ENCODE measurements around the gene MEG3.

The MEG3 gene

DNA sequence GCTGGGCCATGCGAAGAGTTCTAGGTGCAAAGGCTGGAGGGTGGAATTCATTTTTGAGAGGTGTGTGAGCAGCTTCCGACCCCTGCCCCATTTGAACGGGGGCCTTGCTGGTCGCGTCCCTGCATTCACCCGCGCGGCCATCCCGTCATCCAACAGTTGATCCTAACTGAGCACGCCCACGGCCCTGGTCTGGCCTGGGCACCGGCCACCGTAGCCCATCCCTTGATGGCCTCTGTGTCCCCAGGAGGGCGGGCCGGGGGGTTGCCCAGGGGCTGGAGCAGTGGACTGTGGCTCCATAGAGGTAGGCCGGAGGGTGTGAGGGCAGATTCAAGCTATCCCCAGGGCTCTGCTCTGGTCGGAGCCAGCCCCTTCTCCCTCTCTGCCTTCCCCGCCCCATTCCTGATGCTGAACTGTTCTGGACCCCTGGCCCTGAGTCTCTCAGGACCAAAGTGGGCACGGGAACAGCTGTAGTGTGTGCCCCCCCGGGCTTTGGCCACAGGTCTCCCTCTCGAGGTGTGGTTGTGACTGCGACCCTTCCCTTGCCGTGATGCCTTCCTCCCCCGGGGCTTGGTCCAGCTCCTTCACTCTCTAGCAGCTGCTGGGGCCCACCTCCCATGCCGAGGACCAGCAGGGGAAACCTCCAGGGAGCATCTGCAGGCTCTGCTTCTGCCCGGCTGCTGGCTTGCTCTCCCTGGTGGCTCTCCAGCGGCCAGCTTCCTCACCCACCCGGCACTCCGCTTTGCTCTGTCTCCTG, 9.1 kb downstream of the MEG3 start:
- DNase-seq: no peak

DNA sequence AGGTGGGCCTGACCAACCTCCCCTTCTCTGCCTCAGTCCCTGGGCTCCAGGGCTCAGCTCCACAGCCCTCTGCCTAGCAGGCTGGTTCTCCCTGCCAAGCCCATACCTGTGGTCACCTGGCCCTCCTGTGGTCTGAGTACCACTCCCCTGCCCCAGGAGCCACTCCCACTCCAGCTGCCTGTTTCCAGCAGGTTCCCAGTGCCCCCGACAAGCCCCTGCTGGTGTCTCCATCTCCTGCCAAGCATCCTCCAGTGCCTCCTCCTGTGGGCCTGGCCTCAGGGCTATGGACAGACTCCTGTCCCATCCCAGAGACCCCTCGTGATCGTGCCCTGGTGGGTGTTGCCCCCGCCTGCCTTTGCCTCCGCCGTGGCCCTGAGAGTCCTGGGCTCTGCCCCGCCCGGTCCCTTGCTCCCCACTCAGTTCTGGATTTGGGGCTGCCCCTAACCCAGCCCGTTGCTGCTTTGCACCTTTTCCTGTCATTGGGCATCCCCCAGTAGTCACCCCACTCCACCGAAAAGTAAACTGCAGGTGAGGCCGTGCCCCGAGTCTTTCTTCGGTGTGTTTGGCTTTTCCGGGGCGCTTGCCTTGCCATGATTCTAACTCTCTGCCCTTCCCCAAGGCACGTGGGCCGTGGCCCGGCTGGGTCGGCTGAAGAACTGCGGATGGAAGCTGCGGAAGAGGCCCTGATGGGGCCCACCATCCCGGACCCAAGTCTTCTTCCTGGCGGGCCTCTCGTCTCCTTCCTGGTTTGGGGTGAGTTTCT, 9.8 kb downstream of the MEG3 start:
- DNase-seq: no peak

DNA sequence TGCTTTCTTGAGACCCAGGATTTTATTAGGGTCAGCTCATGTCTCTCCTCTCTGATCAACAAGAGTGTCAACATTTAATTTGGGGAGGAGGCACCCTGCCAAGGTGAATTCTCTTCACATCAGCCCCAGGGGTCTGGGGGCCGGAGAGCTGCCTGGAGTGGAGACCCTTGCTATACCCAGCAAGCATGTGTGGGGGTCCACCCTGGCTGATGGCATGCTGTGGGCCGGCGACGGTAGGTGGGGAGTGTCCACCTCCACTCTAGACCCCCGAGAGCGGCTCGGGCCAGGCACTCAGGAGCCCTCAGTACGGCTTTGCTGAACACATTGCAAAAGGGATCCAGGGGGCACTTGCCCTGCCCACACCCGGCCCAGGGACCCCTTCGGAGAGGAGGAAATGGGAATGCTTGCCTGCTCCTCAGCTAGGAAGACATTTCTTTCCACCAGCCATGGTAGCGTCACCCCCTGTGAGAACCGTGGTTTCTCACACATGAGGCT, 10.4 kb downstream of the MEG3 start:
- DNase-seq: no peak

DNA sequence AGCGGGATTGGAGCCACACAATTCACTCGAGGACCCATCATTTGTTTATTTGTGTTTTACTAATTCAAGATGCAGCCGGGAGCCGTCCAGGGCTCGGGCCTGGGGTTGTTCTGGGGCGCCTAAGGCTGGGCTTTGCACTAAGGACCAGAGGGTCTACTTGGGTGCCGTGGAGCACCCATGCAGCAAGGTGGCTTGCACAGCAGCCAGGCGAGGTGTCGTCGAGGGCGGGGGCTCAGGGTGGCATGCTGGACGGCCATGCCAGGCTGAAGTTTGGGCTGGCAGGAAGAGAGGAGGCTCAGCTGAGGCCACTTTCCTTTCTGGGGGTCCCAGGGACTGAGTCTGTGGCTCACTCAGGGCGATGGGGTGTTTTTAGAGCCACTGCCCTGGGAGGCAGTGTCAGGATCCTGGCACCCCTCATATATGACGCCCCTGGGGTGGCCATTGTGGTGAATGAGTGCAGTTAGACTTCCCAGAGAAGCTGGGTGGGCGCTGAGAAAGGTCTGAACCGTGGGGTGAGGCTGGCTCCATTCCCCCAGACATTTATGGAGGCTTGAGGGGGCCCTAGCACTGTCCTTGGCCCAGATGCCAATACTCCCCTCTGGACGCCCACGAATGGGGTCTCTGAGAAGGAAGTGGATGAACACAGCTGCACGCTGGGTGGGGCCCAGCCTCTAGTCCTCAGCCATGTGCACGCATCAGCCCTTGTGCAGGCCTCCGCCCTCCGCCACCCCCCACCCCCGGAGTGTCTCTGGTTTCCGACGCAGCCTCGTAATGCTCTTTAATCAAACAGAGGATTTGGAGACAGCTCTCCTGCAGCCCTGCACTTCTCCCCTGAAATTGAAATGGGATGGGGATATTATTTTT, 11.3 kb downstream of the MEG3 start:
- no peak for DNase-seq

DNA sequence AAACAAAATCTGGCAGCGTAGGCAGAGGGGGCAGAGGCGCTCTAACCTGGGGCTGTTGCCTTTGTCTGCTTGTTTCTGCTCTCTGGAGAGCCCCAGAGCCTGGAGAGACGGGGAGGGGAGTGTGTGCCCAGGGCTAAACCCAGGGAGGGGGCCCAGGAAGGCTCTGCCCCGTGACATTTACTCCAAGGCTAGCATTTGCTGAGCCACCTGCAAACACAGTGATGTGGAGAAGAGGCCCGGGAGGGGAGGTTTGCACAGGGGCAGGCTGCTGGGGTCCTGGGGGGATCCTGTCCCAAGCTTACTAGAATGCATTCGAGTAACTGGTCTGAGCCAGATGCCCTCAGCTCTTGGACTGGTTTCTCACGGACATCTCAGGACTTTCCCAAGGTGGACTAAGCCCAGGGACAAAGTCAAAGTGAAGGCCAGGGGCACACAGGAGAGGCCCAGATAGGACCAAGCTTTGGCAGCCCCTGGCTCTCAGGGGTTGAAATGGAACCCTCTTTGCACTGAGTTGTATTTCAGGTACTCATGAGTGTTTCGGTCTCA, 12.0 kb downstream of the MEG3 start:
- DNase-seq: no peak

DNA sequence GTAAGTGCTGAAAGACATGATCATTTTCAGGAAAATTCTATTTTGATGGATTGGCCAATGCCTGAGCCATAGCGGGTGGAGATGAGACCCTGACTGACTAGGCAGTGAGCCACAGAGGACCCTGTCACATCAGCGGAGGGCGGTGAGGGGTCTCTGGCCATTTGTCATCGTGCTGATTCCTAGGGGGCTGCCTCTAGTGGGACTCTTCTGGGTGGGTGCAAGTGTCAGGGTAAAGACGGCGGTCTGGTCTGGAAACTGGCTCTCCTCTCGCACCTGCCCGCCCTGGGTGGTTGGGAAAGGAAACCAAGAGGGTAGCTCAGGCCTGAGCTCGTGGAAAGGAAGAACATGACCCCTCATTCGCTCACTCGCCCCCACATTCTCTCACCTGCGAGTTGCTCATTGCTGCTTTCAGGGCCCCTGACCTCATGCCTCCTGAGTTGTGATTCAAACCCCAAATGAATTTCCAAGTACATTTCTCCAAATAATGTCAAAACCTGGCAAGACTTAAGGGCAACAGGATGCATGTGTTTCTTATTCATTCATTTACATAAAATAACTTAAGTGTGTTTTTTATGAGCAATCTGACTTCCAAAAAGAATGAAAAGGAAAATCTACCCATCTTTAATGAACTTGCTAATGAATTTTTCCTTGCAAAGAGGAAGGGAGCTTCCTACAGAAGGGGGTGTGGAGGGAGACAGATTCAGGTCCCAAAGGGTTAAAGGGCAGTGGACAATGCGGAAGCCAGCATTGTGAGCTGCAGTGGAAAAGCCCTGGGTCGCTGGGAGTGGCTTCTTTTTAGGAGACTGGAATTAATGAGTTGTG, 12.8 kb downstream of the MEG3 start:
- DNase-seq: no peak

DNA sequence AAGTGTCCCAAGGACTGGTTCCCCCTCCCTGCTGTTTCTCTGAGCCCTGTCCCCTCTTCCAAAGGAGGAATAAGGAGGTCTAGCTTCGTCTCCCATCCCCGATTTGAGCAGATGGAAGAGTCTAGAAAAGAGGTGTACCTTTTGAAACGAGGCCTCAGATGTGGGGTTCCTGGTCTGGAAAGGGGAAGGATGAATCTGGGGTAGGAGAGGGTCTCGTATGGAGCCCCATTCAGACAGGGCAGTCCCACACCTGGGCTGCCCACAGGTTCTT, 13.3 kb downstream of the MEG3 start:
- no peak for DNase-seq

DNA sequence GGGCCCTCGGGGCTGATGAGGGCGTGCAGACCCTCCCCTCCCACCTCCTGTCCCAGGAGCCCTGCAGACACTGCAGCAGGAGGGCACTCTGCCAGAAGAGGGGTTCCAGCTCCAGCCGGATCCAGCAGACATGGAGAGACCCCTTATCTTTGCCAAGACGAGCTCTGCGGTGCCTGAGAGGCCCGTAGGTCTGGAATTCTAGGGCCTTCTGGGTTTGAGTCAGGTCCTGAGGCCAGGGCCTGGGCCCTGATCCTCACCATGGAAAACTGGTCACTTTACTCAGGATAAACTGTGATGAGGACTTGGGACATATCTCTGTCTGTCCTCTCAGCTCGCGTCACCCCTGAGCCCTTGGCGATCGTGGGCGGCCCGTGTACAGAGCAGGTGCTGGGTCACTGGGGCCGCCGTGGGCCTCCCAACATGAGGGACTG, 13.8 kb downstream of the MEG3 start:
- DNase-seq: no peak

DNA sequence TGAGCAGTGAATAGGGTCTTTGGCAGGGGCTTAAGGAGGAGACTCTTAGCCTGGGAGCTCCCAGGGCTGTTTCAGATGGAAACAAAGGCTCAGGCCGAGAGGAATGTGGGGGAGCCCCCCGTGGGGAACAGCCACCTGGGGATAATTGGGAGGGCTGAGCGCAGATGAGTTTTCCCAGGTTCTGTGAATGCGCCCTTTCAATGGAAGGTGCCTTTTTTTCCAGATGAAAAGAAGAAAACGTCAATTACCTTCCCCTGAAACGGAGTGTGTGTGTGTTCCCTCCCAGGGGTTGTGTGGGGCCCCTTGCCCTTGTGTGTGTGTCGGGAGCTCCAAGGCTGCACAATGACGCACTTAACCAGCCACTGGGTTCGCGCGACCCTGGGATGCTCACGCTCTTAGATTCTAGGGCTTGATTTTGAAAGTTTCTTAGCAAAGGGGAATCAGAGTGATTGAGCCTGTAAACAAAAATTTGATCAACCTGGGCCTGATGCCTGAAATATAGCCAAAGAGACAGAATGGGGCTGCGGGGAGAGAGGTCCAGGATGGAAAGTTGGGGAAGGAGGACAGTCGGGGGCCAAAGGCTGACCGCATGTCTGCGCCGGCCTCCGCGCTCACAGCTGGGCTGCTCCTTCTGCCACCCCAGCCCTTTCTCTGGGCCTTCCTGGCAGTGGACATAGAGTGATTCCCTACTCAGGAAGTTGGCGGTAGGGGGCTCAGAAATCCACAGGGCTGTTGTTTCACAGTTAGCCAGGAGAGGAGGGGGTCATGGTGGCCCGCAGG, 14.6 kb downstream of the MEG3 start:
- DNase-seq: no peak

DNA sequence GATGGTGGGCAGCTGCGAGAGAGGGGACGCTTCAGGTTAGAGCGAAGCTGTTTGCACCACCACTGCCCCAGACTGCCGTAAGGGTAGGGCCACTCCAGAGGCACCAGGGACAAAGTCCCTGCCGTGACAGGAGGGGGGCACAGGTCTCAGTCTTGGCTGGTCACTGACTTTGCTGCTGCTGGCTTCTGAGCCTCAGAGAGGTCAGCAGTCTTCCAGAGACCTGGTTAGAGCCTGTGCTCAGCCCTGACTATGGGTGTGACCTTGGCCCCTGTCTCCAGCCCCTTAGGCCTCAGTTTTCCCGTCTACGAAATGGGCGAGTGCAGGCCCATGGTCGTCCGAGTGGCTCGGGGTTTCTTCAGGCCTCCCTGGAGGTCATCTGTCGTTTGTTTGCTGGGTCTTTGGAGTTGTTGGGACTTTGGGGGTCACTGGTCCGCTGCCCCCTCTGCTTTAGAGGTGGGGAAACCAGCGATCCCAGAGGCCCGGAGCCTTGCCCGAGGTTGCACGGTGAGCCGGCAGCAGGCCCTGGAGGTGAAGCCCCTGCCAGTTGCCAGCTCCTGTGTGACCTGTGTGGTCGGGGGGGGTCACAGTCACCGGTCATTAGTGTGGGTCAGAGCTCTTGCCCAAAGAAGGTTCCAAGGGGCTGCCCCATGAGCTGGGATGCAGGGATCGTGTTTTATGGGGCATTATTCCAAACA, 15.3 kb downstream of the MEG3 start:
- DNase-seq: no peak

DNA sequence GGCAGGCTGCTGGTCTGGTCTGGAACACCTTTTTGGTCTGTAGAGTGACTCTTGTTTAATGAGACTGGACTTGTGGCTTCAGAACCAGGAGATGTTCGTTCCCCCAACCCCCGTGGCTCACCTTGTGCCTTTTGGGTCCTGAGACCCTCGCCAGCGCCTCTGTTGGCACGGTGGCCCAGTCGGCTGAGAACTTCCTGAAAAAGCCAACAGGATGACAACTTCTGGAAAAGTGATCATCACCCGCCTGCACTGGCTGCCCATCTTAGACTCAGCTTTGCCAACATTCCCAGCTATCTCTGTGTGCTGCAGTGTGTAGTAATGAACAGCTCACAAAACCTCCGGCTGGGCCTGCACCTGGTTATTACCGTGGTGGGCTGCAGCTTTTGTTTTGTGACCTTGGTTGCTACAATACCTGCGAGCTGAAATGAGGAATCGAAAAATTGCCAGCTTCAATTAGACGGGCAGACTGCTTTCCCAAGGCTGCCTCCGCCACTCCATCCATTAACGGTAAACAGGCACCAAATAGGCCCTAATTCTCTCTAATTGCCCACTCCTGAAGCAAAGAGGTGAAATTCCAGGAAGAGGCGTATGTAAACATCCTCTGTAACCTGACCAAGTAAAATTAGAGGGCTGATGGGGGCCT, 16.0 kb downstream of the MEG3 start:
- peak; percentile 100 for DNase-seq

DNA sequence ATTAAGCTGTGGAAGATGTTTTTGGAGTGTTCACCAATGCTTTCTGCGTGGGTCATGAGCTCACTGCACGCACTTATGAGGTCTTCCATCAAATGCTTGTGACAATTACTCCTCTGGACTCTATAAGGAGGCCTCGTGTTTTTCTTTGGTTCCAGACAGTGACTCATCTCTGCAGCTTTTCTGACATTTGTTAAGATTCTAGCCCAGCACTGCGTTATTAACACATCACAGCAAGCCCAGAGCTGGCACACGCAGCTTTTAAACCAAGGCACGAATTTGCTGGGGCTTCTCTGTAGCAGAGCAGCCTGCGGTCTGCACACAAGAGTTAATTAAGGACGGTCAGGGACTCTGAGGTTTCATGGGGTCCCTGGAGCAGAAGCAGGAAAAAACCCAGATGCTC, 16.9 kb downstream of the MEG3 start:
- peak; percentile 86 for DNase-seq

DNA sequence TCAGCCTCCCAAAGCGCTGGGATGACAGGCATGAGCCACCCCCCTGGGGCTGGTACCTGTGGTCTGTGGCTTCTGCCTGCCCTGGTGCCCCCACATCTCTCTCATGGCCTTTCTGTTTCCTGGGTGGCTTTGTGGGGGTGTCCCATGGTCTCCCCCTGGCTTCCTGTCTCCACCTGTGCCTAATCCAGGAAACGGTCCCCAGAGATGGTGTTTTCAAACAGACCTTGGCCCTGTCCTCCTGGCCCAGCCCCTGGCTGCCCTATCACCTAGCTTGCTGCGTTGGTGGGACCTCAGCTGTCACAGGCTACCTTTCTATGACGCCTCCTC, 18.1 kb downstream of the MEG3 start:
- DNase-seq: no peak

DNA sequence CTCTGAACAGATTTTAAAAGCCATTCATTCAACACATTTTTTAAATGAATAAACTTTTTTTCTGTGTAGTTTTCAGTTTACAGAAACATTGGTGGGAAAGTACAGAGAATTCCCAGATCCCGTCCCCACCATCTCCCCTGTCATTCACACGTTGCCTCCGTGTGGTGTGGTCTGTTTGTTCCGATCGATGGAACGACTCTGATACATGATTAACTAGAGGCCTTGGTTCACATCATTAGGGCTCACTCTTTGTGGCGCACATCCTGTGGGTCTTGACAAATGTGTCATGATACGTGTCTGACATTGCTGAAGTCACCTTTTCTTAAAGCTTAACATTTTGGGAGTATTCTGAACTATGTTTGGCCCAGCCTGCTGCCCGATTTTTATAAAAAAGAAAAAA, 18.5 kb downstream of the MEG3 start:
- DNase-seq: no peak

DNA sequence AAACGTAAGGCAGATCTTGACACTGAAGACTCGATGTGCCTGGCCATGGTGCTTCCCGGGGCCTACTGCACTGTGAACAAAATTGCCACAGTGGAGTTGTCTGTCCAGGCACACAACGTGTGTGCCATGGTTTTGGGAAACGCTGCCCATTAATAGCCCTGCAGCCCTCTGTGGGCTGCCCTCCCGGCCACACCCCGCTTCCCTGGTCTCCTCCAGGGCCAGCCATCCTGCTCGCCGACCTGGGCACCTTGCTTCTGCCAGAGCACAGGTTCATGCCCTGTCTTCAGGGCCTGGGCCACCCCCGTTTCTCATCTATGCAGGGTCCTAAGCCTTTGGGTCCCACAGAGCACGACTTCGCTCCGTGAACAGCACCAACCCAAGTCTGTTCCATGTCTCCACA, 18.9 kb downstream of the MEG3 start:
- DNase-seq: no peak

DNA sequence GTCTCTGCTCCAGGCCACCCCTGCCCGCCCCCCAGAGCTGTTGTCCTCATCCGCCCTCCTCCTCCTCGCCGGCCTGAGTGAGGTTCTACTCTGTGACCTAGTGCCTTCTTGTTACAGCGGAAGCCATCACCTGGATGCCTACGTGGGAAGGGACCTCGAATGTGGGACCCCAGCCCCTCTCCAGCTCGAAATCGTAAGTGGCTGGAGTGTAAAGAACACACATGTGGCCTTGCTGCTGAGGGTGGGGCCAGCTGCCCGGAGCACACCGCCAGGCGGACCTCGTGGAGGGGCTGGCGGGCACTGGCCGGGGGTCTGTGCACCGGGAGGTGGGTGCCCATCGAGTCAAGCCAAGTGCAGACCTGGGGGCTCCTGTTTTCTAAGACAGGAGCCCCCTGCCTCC, 19.4 kb downstream of the MEG3 start:
- no peak for DNase-seq

DNA sequence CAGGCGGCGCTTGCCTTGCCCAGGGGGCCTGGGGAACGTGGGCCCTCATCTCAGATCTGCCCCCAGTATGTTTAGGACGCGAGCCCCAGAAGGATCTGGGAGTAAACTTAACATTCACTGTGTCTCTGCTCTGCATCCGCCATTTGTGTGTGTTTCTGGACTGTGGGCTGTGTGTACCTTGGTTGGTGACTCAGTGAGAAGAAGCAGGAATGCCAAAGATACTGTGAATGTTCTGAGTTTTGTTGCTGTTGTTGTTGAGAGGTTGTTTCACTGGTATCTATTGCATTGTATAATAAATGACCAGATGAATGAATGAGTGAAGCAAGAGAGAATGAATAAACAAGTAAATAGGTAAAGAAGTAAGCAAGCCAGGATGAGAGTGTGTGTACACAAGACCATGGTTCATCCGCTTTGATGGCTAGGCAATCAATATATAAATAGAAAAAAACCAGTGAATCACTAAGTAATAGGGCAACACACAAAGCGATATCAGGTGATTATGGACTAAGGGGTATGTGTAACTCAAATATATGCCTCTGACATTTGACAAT, 20.5 kb downstream of the MEG3 start:
- DNase-seq: no peak

DNA sequence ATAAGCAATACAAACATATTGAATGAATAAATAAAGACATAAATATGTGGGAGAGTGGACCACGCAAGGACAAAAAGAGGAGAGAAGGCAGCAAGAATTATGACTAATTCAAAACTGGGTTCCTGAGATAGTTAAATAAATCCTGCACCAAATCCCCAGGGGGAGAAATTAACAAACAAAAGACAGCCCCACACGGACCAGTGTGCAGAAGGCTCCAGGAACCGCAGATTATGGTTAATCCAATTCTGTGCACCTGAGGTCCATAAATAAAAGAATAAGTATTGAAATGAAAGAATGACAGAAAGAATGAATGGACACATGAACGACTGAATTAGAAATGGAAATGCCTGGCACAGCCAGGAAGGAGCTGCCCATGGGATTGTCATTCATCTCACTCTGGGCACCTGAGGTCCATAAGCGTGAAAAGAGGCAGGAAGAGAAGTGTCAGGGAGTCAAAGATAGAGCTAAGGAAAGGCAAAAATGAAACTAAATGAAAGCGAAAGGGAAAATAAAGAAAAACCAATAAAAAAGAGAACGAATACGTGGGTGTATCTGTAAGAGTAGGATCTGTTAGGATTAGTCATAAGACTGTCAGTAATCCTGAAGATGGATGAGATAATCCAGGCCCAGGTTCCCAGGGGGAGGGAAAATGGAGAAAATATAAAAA, 23.3 kb downstream of the MEG3 start:
- no peak for DNase-seq

DNA sequence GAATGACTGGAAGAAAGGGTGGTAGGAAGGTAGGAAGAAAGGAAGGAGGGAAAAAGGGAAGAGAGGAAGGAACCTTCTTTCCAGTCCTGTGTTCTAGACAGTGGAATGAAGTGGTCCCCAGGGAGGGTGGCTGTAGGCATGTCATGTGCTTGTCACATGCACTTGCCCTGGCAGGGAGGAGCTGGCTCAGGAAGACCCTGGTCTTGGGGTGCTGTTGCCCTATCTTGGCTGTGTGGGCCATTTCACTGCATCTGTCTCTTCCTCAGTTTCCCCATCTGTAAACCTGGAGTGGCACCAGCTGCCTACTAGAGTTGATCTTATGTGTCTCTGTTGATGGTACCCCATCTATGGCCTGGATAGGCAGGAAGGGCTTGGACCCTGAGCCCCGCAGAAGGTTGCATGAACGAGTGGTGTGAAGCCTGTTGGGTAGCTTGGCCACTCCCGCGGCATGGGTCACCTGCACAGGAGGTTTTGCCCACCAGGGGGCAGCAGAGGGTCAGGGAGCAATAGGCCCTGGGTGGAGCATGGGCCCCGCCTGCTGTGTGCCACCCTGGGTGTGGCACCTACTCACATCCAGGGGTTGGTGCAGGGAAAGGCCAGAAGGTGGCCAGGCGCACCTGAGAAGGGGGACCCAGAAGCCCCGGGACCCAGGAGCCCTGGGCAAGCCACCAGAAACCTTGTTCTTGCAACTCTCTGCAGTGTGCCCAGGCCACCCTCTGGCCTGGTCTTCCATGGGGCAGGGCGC, 25.1 kb downstream of the MEG3 start:
- DNase-seq: peak; percentile 79

All from NCI-H748 treated with DMSO at 0.1 percent for 48 hours (cell line).